GM12878 (cell line): ENCODE data around the gene NRXN3. TPM values are rescaled to one million over a fixed set of nuclear protein-coding genes. Genes with fewer than 3 reads are reported as not detected.

Source experiments
- ATAC-seq: fragments of 200-7000 bp; cut with Tn5 transposase; 3 replicates; pipeline ENCODE4 v1.9.1; 2020; ENCODE audit warnings: mild to moderate bottlenecking, moderate library complexity
- BruUV-seq: library from RNA; stranded (reverse); fragments of 400-500 nt; replicated peaks from 2 replicates; lab custom pipeline; 2021; lab: Mats Ljungman, UMichigan
- CTCF ChIA-PET: fragments of 300-600 bp; sonication (Branson Sonifier 250); formaldehyde crosslinking; extraction: SDS; loops from one replicate; lab custom pipeline; 2021; ENCODE audit warnings: inconsistent platforms; lab: Yijun Ruan, JAX
- POLR2A ChIA-PET: fragments of 350-600 bp; formaldehyde crosslinking; extraction: SDS; loops from one replicate; lab custom pipeline; 2021; ENCODE audit warnings: inconsistent platforms; lab: Charles Lee
- RAD21 ChIA-PET: fragments of 300-600 bp; sonication (Branson Sonifier 250); formaldehyde crosslinking; loops from one replicate; lab custom pipeline; 2023; ENCODE audit warnings: antibody characterized with exemption; ENCODE audit not compliant: unreplicated experiment; lab: Charles Lee
- SMC1A ChIA-PET: fragments of 300-600 bp; sonication (Branson Sonifier 250); formaldehyde crosslinking; loops from one replicate; lab custom pipeline; 2023; ENCODE audit not compliant: unreplicated experiment, uncharacterized antibody; lab: Charles Lee
- DNase-seq: peaks from one replicate; pipeline ENCODE4 v3.0.0-alpha.2; 2011; ENCODE audit warnings: low read depth, low spot score
- FAIRE-seq: peaks from 3 replicates; lab custom pipeline; 2011; peaks lifted over from hg19 to GRCh38; lab: Jason Lieb, UNC
- H2AFZ ChIP-seq: 2 replicates; pipeline ENCODE4 v1.6.0; 2011; ENCODE audit warnings: low read depth, low read length, control low read depth; ENCODE audit not compliant: control insufficient read depth
- H3K27ac ChIP-seq: 2 replicates; pipeline ENCODE4 v1.5.1; 2011; ENCODE audit warnings: control low read depth; ENCODE audit not compliant: control insufficient read depth, insufficient read depth
- H3K27me3 ChIP-seq, 2 experiments: replicated peaks in 1 of 2; 2 replicates each; pipeline versions ENCODE4 v1.6.0 to v1.6.1; 2011; ENCODE audit warnings: low read length in 1 of 2; ENCODE audit not compliant: control insufficient read depth in 2 of 2, insufficient read depth in 2 of 2
- H3K36me3 ChIP-seq, 2 experiments: 2 replicates each; pipeline ENCODE4 v1.5.1; 2011; ENCODE audit warnings: low read length in 1 of 2; ENCODE audit not compliant: control insufficient read depth in 2 of 2, insufficient read depth in 2 of 2
- H3K4me1 ChIP-seq: 2 replicates; pipeline ENCODE4 v1.6.1; 2011; ENCODE audit warnings: mild to moderate bottlenecking, low read length, moderate library complexity, mixed read lengths; ENCODE audit not compliant: control insufficient read depth, insufficient read depth
- H3K4me2 ChIP-seq: 2 replicates; pipeline ENCODE4 v1.6.0; 2011; ENCODE audit warnings: control low read depth; ENCODE audit not compliant: control insufficient read depth, insufficient read depth
- H3K4me3 ChIP-seq: fragments of 200-600 bp; sonication (generic); 2 replicates; pipeline ENCODE4 v1.5.1; 2016
- H3K79me2 ChIP-seq: 2 replicates; pipeline ENCODE4 v1.6.0; 2011; ENCODE audit warnings: low read length; ENCODE audit not compliant: control insufficient read depth, insufficient read depth
- H3K9ac ChIP-seq: 2 replicates; pipeline ENCODE4 v1.8.0; 2011; ENCODE audit warnings: low read length, control low read depth, mixed read lengths; ENCODE audit not compliant: control insufficient read depth, insufficient read depth
- H3K9me3 ChIP-seq: replicated peaks from 3 replicates; pipeline ENCODE4 v1.5.1; 2011; ENCODE audit warnings: mild to moderate bottlenecking, low read length; ENCODE audit not compliant: control insufficient read depth, insufficient read depth
- H4K20me1 ChIP-seq: 2 replicates; pipeline ENCODE4 v1.6.0; 2011; ENCODE audit not compliant: control insufficient read depth, insufficient read depth
- EED ChIP-seq: sonication (generic); IDR thresholded peaks from 2 replicates; pipeline ENCODE4 v1.6.1; 2016; ENCODE audit warnings: antibody characterized with exemption, low read depth
- EGR1 ChIP-seq, 2 experiments: IDR thresholded peaks; 1 replicate in 1 of 2; 2 replicates in 1 of 2; pipeline ENCODE4 v1.6.1; 2011 to 2012; ENCODE audit warnings: low read depth in 2 of 2, low read length in 2 of 2, borderline replicate concordance in 1 of 2, mild to moderate bottlenecking in 1 of 2, moderate library complexity in 1 of 2
- HDAC6 ChIP-seq: fragments of 200-600 bp; sonication (generic); IDR thresholded peaks from one replicate; pipeline ENCODE4 v1.8.0; 2017; ENCODE audit warnings: antibody characterized with exemption; ENCODE audit not compliant: unreplicated experiment
- IRF4 ChIP-seq: IDR thresholded peaks from 2 replicates; pipeline ENCODE4 v1.6.1; 2011; ENCODE audit warnings: low read depth, low read length
- RB1 ChIP-seq: fragments of 450-650 bp; formaldehyde crosslinking; IDR thresholded peaks from 2 replicates; pipeline ENCODE4 v1.6.1; 2017; ENCODE audit warnings: mild to moderate bottlenecking, borderline replicate concordance
- STAT3 ChIP-seq: IDR thresholded peaks from 2 replicates; pipeline ENCODE4 v1.6.1; 2011; ENCODE audit warnings: low read depth, low read length, improper control_type of control experiment
- ZNF217 ChIP-seq: fragments of 450-650 bp; IDR thresholded peaks from 2 replicates; pipeline ENCODE4 v1.6.1; 2017; ENCODE audit warnings: antibody characterized with exemption, mild to moderate bottlenecking
- WGBS: methylation state at CpG from one replicate; pipeline ENCODE4 v1.1.6; 2016; ENCODE audit warnings: low lambda C conversion rate; ENCODE audit not compliant: insufficient replicate concordance, insufficient coverage; ENCODE audit errors: missing lambda C conversion rate; 5-methylcytosine and 5-hydroxymethylcytosine counted together
- in situ Hi-C: fragments of 300-500 bp; cut with MboI; formaldehyde crosslinking; loops from 9 replicates; pipeline ENCODE4 v1.14.3; 2018; ENCODE audit warnings: mixed read lengths
- intact Hi-C: fragments of 100-400 bp; cut with micrococcal nuclease; formaldehyde crosslinking; loops from one replicate; pipeline ENCODE4 v1.14.2; 2022; ENCODE audit not compliant: unreplicated experiment
- polyA plus RNA-seq, 11 experiments: library from polyadenylated mRNA; depleted of rRNA in 4 of 11; unstranded in 6 of 11; stranded (reverse) in 5 of 11; fragments of >200 nt; fragmentation: Nextera tagmentation in 4 of 11; fragmentation: Illumina TruSeq in 1 of 11; extraction: Ambion mirVana in 4 of 11; extraction: Trizol in 1 of 11; gene quantifications; 1 replicate in 1 of 11; 2 replicates in 10 of 11; pipeline versions ENCODE4 v1.2.1 to v1.2.3, GENCODE V29; 2011 to 2016; ENCODE audit warnings: inconsistent platforms in 2 of 11, missing spikeins in 2 of 11, low read depth in 1 of 11
- total RNA-seq, 4 experiments: library from RNA; depleted of rRNA in 3 of 4; stranded (reverse); fragments of >200 nt in 3 of 4; fragmentation: Illumina TruSeq in 1 of 4; extraction: Trizol in 1 of 4; gene quantifications; 2 replicates each; pipeline versions ENCODE4 v1.2.1 to v1.2.3, GENCODE V29; 2013 to 2021
- TF ChIP-seq, protein P1 (sequence below): IDR thresholded peaks from 2 replicates; pipeline ENCODE4 v1.6.1; 2011; ENCODE audit warnings: low read depth, low read length, improper control_type of control experiment, borderline replicate concordance
- TF ChIP-seq, protein P2 (sequence below): fragments of 450-650 bp; IDR thresholded peaks from 2 replicates; pipeline ENCODE4 v1.6.1; 2017; ENCODE audit warnings: low read depth, mild to moderate bottlenecking, moderate library complexity

Gene NRXN3
- total and polyA plus RNA-seq, 10 of the 15 experiments (the other 5 are each of a cell fraction or from before 2014, with no cell fraction given): 0.52 to 3.3 (median 1.4) TPM

DNA sequence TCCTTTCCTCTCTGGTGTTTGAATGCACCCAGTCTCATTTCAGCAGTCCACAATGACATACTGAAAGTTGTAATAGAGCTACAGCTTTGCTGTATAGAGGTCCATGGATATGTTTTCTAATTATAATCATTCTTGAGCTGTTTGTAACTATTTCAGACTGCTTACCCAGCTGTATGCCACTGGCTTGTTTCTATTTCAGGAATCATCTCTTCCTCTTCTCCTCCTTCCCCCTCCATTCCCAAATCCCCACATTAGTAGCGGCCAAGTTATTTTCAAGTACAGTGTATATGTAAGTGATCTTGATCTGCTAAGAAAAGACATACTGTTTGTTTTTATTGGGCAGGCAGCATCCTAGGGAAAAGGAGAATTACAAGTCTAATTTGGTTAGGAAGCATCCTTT is 1266.2 kb downstream of the NRXN3 start:
- Histone ChIP-seq H3K4me2 (no peak overlapping the region), H3K36me3 (no peaks in the 10 kb centered on the region), H2AFZ (no peak overlapping the region), H4K20me1 (no peaks in the 10 kb centered on the region), H3K4me1 (no peaks in the 10 kb centered on the region), H3K9me3 (no peaks in the 10 kb centered on the region), H3K27ac (no peak overlapping the region), H3K79me2 (no peaks in the 10 kb centered on the region), H3K9ac (no peak overlapping the region), H3K27me3 (no peaks in the 10 kb centered on the region), H3K4me3 (no peak overlapping the region)
- TF ChIP-seq EED (no peak), ZNF217 (no peak), STAT3 (no peak), IRF4 (no peak), RB1 (no peak), HDAC6 (no peak), EGR1 (IDR thresholded peaks at IDR 0.05; ENCODE audit: borderline replicate concordance in 1 of 2, low read depth in 2 of 2, low read length in 2 of 2) (no peak)
- ChIA-PET POLR2A (no interaction called here), CTCF (no interaction called here), SMC1A (no interaction called here), RAD21 (no interaction called here)
- no peak for DNase-seq
- in situ Hi-C loops: no loop called here
- BruUV-seq: no TSS peak
- FAIRE-seq: no peak
- intact Hi-C loops: no loop called here
- ATAC-seq: no peak
- 10% methylated on average over 1 of the region's 1 CpG for WGBS

DNA sequence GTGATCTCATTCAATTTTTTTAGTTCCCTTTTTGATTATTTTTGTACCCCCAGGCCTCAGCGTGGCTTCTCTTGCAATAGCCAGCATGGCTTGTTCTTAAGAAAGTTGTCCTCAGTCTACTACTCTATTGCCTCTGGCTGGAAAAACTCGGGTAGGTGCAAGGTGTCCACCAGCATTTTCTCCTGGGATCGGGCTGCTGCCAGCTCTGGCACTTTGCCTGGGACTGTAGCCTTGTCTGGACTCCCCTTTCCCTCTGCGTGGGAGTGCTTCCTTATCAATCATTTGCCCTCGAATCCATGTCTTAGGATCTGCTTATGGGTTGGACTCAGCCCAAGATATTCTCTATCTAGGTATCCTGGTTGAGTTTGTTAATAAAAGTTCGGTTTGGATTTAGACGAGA is 1267.8 kb downstream of the NRXN3 start:
- Histone ChIP-seq H3K9me3 (no peaks in the 10 kb centered on the region), H3K4me3 (no peak overlapping the region), H3K36me3 (no peaks in the 10 kb centered on the region), H3K4me1 (no peaks in the 10 kb centered on the region), H3K27me3 (no peaks in the 10 kb centered on the region), H4K20me1 (no peaks in the 10 kb centered on the region), H2AFZ (no peak overlapping the region), H3K79me2 (no peaks in the 10 kb centered on the region), H3K9ac (no peak overlapping the region), H3K27ac (no peak overlapping the region), H3K4me2 (no peak overlapping the region)
- TF ChIP-seq, protein P1, sequence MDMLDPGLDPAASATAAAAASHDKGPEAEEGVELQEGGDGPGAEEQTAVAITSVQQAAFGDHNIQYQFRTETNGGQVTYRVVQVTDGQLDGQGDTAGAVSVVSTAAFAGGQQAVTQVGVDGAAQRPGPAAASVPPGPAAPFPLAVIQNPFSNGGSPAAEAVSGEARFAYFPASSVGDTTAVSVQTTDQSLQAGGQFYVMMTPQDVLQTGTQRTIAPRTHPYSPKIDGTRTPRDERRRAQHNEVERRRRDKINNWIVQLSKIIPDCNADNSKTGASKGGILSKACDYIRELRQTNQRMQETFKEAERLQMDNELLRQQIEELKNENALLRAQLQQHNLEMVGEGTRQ: no peak
- TF ChIP-seq, protein P2, sequence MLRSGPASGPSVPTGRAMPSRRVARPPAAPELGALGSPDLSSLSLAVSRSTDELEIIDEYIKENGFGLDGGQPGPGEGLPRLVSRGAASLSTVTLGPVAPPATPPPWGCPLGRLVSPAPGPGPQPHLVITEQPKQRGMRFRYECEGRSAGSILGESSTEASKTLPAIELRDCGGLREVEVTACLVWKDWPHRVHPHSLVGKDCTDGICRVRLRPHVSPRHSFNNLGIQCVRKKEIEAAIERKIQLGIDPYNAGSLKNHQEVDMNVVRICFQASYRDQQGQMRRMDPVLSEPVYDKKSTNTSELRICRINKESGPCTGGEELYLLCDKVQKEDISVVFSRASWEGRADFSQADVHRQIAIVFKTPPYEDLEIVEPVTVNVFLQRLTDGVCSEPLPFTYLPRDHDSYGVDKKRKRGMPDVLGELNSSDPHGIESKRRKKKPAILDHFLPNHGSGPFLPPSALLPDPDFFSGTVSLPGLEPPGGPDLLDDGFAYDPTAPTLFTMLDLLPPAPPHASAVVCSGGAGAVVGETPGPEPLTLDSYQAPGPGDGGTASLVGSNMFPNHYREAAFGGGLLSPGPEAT: no peak
- intact Hi-C loops (no loop called here), in situ Hi-C loops (no loop called here)
- no peak for ATAC-seq
- BruUV-seq: no TSS peak
- WGBS: 8% methylated on average over 7 of the region's 7 CpGs
- POLR2A ChIA-PET: no interaction called here
- CTCF ChIA-PET: no interaction called here
- no peak for DNase-seq
- RAD21 ChIA-PET: no interaction called here
- no peak for FAIRE-seq
- SMC1A ChIA-PET: no interaction called here
